Measurements from ENCODE around the gene SERPINE3.

Gene SERPINE3

DNA sequence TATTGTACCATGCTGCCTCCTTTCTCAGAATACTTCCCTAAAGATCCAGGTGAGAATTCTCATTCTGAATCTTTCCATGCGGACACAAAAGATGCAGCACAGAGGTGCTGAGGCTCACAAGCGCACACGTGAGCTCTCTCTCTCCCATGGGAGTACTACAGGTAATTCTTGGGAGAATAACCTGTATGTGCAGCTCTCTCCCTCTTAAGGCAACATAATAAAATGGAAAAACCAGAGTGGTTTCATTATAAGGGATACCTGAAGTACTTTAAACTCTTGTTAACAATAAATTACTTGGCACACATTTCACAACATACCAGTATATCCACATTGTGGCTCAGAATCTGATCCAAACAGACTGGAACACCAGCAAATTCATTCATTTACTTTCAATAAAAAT, 72.9 kb downstream of the SERPINE3 start:
- in situ Hi-C loops (cut with MboI; ENCODE audit: low sequenced_read_pairs) = no loop called here
- Histone ChIP-seq H3K4me3 (no peak overlapping the region), H3K27me3 (ENCODE audit: low read depth) (no peaks in the 10 kb centered on the region), H3K9me3 (no peaks in the 10 kb centered on the region), H3K4me1 (peaks cover 2% of the 10 kb centered on the region; the same call in 1 of the 2 replicates), H3K36me3 (replicated peaks) (peaks cover 4% of the 10 kb centered on the region; the same call in 1 of the 2 replicates)
- DNase-seq (ENCODE audit: low spot score in 2 of 2) = no peak

All from HAP-1 (cell line).